Measurements from ENCODE around the gene NME4.

The NME4 gene

DNA sequence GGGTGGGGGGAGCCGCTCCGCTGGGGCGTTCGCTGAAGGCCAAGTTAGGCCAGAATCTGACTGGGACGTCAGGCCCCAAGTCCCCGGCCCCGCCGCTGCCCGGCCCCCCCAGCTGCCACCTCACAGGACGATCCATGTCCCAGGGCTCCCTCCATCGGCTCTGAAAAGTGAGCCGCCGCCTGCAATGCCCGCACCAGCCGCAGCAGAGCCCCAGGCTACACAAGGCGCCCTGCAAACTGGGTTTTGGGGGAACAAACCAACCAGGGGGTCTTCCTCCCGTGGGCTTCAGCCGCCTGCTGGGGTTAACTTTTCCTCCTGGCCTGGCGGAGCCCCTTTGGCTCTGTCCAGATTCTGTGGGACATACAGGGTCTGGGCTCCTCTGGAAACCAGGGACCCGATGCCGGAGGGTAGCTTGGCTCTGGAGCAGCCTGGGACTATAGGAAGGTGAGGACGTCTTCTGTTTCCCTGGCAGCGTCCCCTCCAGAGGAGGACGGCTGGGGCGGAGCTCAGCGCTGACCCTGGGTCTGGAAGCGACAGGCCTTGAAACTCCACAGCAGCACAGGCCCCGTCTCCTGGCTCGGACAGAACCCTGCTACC lies 835 bp downstream of the NME4 start:
- intact Hi-C loops (cut with DNase I; ENCODE audit: low total_unique reads): no loop called here
- TF ChIP-seq, protein P1, sequence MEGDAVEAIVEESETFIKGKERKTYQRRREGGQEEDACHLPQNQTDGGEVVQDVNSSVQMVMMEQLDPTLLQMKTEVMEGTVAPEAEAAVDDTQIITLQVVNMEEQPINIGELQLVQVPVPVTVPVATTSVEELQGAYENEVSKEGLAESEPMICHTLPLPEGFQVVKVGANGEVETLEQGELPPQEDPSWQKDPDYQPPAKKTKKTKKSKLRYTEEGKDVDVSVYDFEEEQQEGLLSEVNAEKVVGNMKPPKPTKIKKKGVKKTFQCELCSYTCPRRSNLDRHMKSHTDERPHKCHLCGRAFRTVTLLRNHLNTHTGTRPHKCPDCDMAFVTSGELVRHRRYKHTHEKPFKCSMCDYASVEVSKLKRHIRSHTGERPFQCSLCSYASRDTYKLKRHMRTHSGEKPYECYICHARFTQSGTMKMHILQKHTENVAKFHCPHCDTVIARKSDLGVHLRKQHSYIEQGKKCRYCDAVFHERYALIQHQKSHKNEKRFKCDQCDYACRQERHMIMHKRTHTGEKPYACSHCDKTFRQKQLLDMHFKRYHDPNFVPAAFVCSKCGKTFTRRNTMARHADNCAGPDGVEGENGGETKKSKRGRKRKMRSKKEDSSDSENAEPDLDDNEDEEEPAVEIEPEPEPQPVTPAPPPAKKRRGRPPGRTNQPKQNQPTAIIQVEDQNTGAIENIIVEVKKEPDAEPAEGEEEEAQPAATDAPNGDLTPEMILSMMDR (IDR thresholded peaks at IDR 0.05): peak; percentile 68 to 71
- DNase-seq: peak; percentile 83 to 92
- Histone ChIP-seq H3K27me3 (no peaks in the 10 kb centered on the region), H3K36me3 (peaks cover 0 to 17% (median 0%) of the 10 kb centered on the region in 3 donors), H3K4me3 (peak overlapping the region; percentile 73 to 75), H3K9me3 (no peaks in the 10 kb centered on the region), H3K27ac (peak overlapping the region; percentile 86 to 87), H3K4me1 (peaks cover 0 to 34% (median 20%) of the 10 kb centered on the region in 4 donors)

DNA sequence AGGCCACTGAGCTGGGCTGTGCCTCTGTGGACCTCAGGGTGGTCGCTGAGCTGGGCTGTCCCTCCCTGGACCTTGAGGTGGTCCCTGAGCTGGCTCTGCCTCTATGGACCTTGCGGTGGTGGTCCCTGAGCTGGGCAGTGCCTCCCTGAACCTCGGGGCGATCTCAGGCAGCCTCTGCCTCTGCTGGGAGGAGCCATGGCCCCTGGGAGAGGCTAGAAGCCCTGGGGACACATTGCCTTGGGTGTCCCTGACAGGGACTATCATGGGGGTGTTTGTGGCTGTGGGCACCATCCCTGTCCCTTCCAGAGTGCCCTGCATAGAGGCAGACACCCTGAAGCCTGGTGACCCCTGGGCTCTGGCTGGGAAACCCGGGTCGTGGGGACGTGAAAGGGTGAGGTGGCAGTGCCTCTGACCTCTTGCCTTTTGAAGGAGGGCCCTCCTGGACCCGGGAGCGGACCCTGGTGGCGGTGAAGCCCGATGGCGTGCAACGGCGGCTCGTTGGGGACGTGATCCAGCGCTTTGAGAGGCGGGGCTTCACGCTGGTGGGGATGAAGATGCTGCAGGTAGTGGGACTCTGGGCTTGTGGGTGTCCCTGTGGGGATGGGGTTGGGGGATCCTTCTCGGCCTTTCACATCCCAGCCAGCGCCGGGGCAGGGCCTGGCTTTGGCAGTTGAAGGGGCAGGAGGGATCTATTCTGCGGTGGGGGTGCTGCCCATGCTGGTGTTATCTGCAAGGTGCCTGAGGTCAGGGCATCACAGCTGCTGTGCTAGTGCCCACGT lies 1.8 kb downstream of the NME4 start:
- intact Hi-C loops (cut with DNase I; ENCODE audit: low total_unique reads): no loop called here
- peak overlapping the region; percentile 86 to 87 for H3K27ac ChIP-seq
- TF ChIP-seq, protein P1 (IDR thresholded peaks at IDR 0.05): no peak
- no peak overlapping the region for H3K4me3 ChIP-seq
- no peaks in the 10 kb centered on the region for H3K27me3 ChIP-seq
- peaks cover 0 to 34% (median 20%) of the 10 kb centered on the region in 4 donors for H3K4me1 ChIP-seq
- peaks cover 0 to 17% (median 0%) of the 10 kb centered on the region in 3 donors for H3K36me3 ChIP-seq
- DNase-seq: no peak
- no peaks in the 10 kb centered on the region for H3K9me3 ChIP-seq

DNA sequence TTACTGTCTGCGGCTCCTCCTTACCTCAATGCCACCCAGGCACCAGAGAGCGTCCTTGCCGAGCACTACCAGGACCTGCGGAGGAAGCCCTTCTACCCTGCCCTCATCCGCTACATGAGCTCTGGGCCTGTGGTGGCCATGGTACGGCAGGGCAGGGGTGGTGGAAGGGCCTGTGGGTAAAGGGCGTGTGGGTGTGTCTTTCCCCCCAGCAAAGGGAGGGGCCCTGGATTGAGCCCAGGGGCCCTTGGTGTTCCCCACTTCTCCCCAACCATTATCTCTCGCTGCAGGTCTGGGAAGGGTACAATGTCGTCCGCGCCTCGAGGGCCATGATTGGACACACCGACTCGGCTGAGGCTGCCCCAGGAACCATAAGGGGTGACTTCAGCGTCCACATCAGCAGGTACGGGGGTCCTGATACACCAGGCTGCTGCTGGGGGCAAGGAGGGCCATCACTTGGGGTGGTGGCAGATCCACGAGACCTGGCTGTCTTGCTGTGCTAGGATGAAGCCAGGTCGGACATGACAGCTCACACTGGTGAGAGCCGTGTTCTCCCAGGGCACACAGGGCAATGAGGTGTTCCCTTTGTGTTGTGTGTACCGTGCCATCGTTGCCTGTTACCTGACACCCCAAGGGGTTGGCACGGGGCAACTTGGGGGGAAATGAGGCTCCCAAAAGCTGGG lies 2.5 kb downstream of the NME4 start:
- no peaks in the 10 kb centered on the region for H3K9me3 ChIP-seq
- H3K4me3 ChIP-seq: no peak overlapping the region
- no peak overlapping the region for H3K27ac ChIP-seq
- H3K27me3 ChIP-seq: no peaks in the 10 kb centered on the region
- TF ChIP-seq, protein P1 (IDR thresholded peaks at IDR 0.05): no peak
- DNase-seq: no peak
- intact Hi-C loops (cut with DNase I; ENCODE audit: low total_unique reads): loop anchor here (5.0 kb wide), 1 partner anchor 47 kb away; the partner anchor contains the start of gene AXIN1
- peaks cover 0 to 34% (median 20%) of the 10 kb centered on the region in 4 donors for H3K4me1 ChIP-seq
- peaks cover 0 to 17% (median 0%) of the 10 kb centered on the region in 3 donors for H3K36me3 ChIP-seq

DNA sequence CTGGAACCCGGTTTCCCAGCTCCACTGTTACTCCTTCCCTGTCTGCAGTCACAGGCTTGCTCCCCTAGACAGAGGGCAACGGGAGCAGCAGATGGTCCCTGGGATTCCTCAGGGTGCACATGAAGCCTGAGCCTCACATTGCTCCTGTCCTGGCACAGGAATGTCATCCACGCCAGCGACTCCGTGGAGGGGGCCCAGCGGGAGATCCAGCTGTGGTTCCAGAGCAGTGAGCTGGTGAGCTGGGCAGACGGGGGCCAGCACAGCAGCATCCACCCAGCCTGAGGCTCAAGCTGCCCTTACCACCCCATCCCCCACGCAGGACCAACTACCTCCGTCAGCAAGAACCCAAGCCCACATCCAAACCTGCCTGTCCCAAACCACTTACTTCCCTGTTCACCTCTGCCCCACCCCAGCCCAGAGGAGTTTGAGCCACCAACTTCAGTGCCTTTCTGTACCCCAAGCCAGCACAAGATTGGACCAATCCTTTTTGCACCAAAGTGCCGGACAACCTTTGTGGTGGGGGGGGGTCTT lies 3.1 kb downstream of the NME4 start:
- H3K4me1 ChIP-seq: peaks cover 0 to 34% (median 20%) of the 10 kb centered on the region in 4 donors
- H3K4me3 ChIP-seq: peak overlapping the region; percentile 69 to 87
- TF ChIP-seq, protein P1 (IDR thresholded peaks at IDR 0.05): no peak
- intact Hi-C loops (cut with DNase I; ENCODE audit: low total_unique reads): loop anchor here (5.0 kb wide), 1 partner anchor 48 kb away; the partner anchor contains the start of gene AXIN1
- H3K27me3 ChIP-seq: no peaks in the 10 kb centered on the region
- H3K27ac ChIP-seq: peak overlapping the region; percentile 83 to 95
- no peaks in the 10 kb centered on the region for H3K9me3 ChIP-seq
- H3K36me3 ChIP-seq: peaks cover 0 to 17% (median 0%) of the 10 kb centered on the region in 3 donors
- DNase-seq: no peak

All from tibial artery (tissue), 4 donors.